Sigmoid colon (tissue), 7 donors: Measurements from ENCODE around the gene NIPSNAP2. TPM values are rescaled to one million over a fixed set of nuclear protein-coding genes. Genes with fewer than 3 reads are reported as not detected.

ENCODE experiments used
- DNase-seq: peaks from one replicate; pipeline ENCODE4 v3.0.0-alpha.2; 2019
- H3K27ac ChIP-seq, 4 donors: fragments of 200-600 bp; sonication (generic); one replicate each; pipeline ENCODE4 v1.5.1; 2016 to 2019; ENCODE audit warnings: mild to moderate bottlenecking in 1 of 4
- H3K27me3 ChIP-seq, 3 donors: fragments of 200-600 bp; sonication (generic); one replicate each; pipeline ENCODE4 v1.5.1; 2019; ENCODE audit warnings: mild to moderate bottlenecking in 1 of 3
- H3K36me3 ChIP-seq, 4 donors: fragments of 200-600 bp; sonication (generic); one replicate each; pipeline ENCODE4 v1.5.1; 2016 to 2019
- H3K4me1 ChIP-seq, 4 donors: fragments of 200-600 bp; sonication (generic); one replicate each; pipeline ENCODE4 v1.5.1; 2017 to 2019
- H3K4me3 ChIP-seq, 4 donors: fragments of 200-600 bp; sonication (generic); one replicate each; pipeline ENCODE4 v1.5.1; 2017 to 2019; ENCODE audit warnings: mild to moderate bottlenecking in 2 of 4, moderate library complexity in 1 of 4
- H3K9me3 ChIP-seq, 4 donors: fragments of 200-600 bp in 3 of 4; sonication (generic) in 3 of 4; one replicate each; pipeline versions ENCODE4 v1.5.1 to v1.6.1; 2013 to 2019
- EP300 ChIP-seq, 4 donors: sonication (generic); formaldehyde crosslinking; IDR thresholded peaks; one replicate each; pipeline ENCODE4 v1.6.1; 2017; ENCODE audit warnings: antibody characterized with exemption in 4 of 4
- POLR2A ChIP-seq, 2 donors: fragments of 450-650 bp; IDR thresholded peaks; one replicate each; pipeline ENCODE4 v1.6.1; 2016; ENCODE audit warnings: antibody characterized with exemption in 2 of 2, mild to moderate bottlenecking in 2 of 2, moderate library complexity in 2 of 2
- POLR2AphosphoS5 ChIP-seq, 4 donors: sonication (generic); formaldehyde crosslinking; IDR thresholded peaks; one replicate each; pipeline ENCODE4 v1.6.1; 2017; ENCODE audit warnings: antibody characterized with exemption in 4 of 4
- WGBS, 2 donors: extraction: QIAGEN DNeasy Blood & Tissue Kit; methylation state at CpG; one replicate each; pipeline ENCODE4 v1.1.7; 2013; 5-methylcytosine and 5-hydroxymethylcytosine counted together
- intact Hi-C: fragments of 100-400 bp; cut with DNase I; formaldehyde crosslinking; loops from one replicate; pipeline ENCODE4 v1.15.1; 2023
- polyA plus RNA-seq, 3 donors: library from polyadenylated mRNA; stranded (reverse); fragments of 200-250 nt; gene quantifications; one replicate each; pipeline ENCODE4 v1.2.3, GENCODE V29; 2013
- total RNA-seq, 4 donors: library from RNA; depleted of rRNA; stranded (reverse); fragments of >200 nt; gene quantifications; one replicate each; pipeline ENCODE4 v1.1.0, GENCODE V29; 2016
- TF ChIP-seq, protein P1 (sequence below), 4 experiments: fragments of 450-650 bp in 3 of 4; fragments of 200-600 bp in 1 of 4; IDR thresholded peaks; one replicate each; pipeline ENCODE4 v1.5.1; 2016 to 2019; ENCODE audit warnings: antibody characterized with exemption in 4 of 4, mild to moderate bottlenecking in 3 of 4, moderate library complexity in 2 of 4
- donor health status: healthy with polysubstance abuse.
- donor health status: Bipolar disorder and iron deficiency.
- donor health status: healthy.

Gene NIPSNAP2
- total and polyA plus RNA-seq, 7 donors, result 39.6 to 158 (median 115) TPM

DNA sequence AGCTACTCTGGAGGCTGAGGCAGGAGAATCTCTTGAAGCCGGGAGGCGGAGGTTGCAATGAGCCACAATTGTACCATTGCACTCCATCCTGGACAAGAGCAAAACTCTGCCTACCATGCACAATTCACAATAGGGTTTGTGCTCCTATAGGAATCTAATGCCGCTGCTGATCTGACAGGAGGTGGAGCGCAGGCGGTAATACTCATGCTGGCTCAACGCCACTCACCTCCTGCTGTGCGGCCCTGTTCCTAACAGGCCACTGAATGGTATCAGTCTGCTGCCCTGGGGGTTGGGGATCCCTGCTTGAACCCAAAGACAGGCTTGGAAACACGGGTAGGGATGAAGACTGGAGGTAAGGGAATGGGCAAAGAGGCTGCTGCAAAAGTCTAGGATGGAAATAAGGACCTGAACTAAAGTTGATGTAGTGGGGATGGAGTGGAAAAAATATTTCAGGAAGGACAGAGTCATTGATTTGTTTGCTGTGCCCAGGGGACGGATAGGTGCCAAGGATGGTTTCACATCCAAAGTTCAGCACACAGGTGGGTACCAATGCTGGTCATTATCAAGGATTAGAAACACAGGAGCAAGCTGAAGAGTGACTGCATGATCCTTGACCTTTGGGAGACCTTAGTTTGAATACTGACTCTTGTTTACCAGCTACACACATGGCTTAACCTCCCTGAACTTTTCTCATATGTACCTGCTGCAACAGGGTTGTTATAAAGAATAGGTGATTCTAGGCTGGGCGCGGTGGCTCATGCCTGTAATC lies 10.5 kb upstream of the NIPSNAP2 start:
- TF ChIP-seq EP300 (IDR thresholded peaks at IDR 0.05), result no peak
- TF ChIP-seq, protein P1, sequence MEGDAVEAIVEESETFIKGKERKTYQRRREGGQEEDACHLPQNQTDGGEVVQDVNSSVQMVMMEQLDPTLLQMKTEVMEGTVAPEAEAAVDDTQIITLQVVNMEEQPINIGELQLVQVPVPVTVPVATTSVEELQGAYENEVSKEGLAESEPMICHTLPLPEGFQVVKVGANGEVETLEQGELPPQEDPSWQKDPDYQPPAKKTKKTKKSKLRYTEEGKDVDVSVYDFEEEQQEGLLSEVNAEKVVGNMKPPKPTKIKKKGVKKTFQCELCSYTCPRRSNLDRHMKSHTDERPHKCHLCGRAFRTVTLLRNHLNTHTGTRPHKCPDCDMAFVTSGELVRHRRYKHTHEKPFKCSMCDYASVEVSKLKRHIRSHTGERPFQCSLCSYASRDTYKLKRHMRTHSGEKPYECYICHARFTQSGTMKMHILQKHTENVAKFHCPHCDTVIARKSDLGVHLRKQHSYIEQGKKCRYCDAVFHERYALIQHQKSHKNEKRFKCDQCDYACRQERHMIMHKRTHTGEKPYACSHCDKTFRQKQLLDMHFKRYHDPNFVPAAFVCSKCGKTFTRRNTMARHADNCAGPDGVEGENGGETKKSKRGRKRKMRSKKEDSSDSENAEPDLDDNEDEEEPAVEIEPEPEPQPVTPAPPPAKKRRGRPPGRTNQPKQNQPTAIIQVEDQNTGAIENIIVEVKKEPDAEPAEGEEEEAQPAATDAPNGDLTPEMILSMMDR (IDR thresholded peaks at IDR 0.05), result no peak
- no peak for TF ChIP-seq POLR2A (IDR thresholded peaks at IDR 0.05)
- TF ChIP-seq POLR2AphosphoS5 (IDR thresholded peaks at IDR 0.05), result no peak
- no peak overlapping the region for H3K27ac ChIP-seq
- WGBS, 2 donors, result 89 to 91% methylated on average over 11 of the region's 11 CpGs
- no peak for DNase-seq
- H3K27me3 ChIP-seq, result no peaks in the 10 kb centered on the region
- intact Hi-C loops, result loop anchor here (5.0 kb wide), 1 partner anchor 108 kb away; the partner anchor contains the start of gene SUMF2
- H3K9me3 ChIP-seq, result no peaks in the 10 kb centered on the region
- no peak overlapping the region for H3K4me3 ChIP-seq
- peaks cover 0 to 14% (median 10%) of the 10 kb centered on the region in 4 donors for H3K4me1 ChIP-seq
- peaks cover 0 to 30% (median 7%) of the 10 kb centered on the region in 4 donors for H3K36me3 ChIP-seq

DNA sequence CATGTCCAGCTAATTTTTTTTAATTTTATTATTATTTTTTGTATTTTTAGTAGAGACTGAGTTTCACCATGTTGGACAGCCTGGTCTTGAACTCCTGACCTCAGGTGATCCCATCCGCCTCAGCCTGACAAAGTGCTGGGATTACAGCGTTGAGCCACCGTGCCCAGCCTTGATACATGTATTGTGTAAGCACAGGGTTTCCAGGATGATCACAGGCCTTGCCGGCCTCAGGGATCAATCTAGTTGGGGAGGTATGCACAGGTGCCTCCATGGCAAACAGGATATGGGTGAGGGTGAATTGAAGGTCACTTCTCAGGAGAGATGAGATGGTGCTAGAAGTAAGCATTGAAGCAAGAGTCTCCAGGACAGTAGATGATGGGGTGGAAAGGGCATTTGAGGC lies 7.2 kb upstream of the NIPSNAP2 start:
- no peak overlapping the region for H3K27ac ChIP-seq
- no peaks in the 10 kb centered on the region for H3K27me3 ChIP-seq
- H3K36me3 ChIP-seq, result peaks cover 0 to 30% (median 7%) of the 10 kb centered on the region in 4 donors
- peaks cover 0 to 10% (median 9%) of the 10 kb centered on the region in 4 donors for H3K4me1 ChIP-seq
- H3K9me3 ChIP-seq, result no peaks in the 10 kb centered on the region
- no peak overlapping the region for H3K4me3 ChIP-seq
- WGBS, 2 donors, result 85 to 91% methylated on average over 4 of the region's 4 CpGs
- no peak for DNase-seq
- no peak for TF ChIP-seq POLR2A (IDR thresholded peaks at IDR 0.05)
- TF ChIP-seq, protein P1 (IDR thresholded peaks at IDR 0.05), result no peak
- TF ChIP-seq EP300 (IDR thresholded peaks at IDR 0.05), result no peak
- TF ChIP-seq POLR2AphosphoS5 (IDR thresholded peaks at IDR 0.05), result no peak
- intact Hi-C loops, result no loop called here

- Histone ChIP-seq H3K27ac (peak overlapping the region in 1 of 4 donors; percentile 49), H3K4me3 (no peak overlapping the region), H3K36me3 (peaks cover 0 to 4% (median 0%) of the 10 kb centered on the region in 4 donors), H3K4me1 (peaks cover 0 to 28% (median 24%) of the 10 kb centered on the region in 4 donors), H3K9me3 (no peaks in the 10 kb centered on the region), H3K27me3 (no peaks in the 10 kb centered on the region)
- intact Hi-C loops, result loop anchor here (10.0 kb wide), 1 partner anchor 387 kb away; the partner anchor contains the start of gene VOPP1
- 80 to 87% methylated on average over 3 of the region's 3 CpGs for WGBS, 2 donors
- DNase-seq, result no peak
- no peak for TF ChIP-seq POLR2A (IDR thresholded peaks at IDR 0.05)
- no peak for TF ChIP-seq POLR2AphosphoS5 (IDR thresholded peaks at IDR 0.05)
- TF ChIP-seq EP300 (IDR thresholded peaks at IDR 0.05), result no peak
- TF ChIP-seq, protein P1 (IDR thresholded peaks at IDR 0.05), result no peak
These were observed 2.4 kb upstream of the NIPSNAP2 start for GRCh38 chr7:55962014-55962413.

DNA sequence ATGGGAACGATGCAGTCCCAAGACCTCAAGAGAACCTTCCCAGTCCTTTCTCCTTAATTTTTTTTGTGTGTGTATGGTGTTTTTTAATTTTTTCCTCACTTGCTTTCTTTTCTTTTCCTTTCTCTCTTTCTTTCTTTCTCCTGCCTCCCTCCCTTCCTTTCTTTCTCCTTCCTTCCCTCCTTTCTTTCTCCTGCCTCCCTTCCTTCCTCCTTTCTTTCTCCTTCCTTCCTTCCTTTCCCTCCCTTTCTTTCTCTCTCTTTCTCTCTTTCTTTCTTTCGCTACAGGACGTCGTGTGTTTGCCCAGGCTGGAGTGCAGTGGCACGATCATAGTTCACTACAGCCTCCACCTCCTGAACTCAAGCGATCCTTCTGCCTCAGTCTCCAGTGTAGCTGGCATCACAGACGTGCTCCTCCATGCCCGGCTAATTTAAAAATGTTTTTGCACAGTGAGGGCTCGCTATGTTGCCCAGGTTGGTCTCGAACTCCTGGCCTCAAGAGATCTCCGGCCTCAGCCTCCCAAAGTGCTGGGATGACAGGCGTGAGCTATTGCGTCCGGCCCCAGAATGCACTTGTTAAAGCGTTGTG lies 709 bp upstream of the NIPSNAP2 start:
- H3K27ac ChIP-seq, result peak overlapping the region; percentile 94 to 99 (median 98)
- WGBS, 2 donors, result 54 to 82% methylated on average over 15 of the region's 15 CpGs
- no peaks in the 10 kb centered on the region for H3K9me3 ChIP-seq
- intact Hi-C loops, result loop anchor here (1.0 to 10.0 kb wide), 4 partner anchors 11 to 389 kb away; partner anchors contain the start of genes VOPP1 and ZNF713
- peaks cover 0 to 34% (median 24%) of the 10 kb centered on the region in 4 donors for H3K4me1 ChIP-seq
- H3K4me3 ChIP-seq, result peak overlapping the region; percentile 33 to 87 (median 80)
- TF ChIP-seq POLR2AphosphoS5 (IDR thresholded peaks at IDR 0.05), result no peak
- no peak for TF ChIP-seq POLR2A (IDR thresholded peaks at IDR 0.05)
- TF ChIP-seq, protein P1 (IDR thresholded peaks at IDR 0.05), result no peak
- DNase-seq, result no peak
- peaks cover 0 to 4% (median 0%) of the 10 kb centered on the region in 4 donors for H3K36me3 ChIP-seq
- H3K27me3 ChIP-seq, result no peaks in the 10 kb centered on the region
